HG03469 (cell line): ENCODE measurements around the gene CES3.

Source experiments
- ATAC-seq: cut with Tn5 transposase; IDR thresholded peaks from one replicate; pipeline ENCODE4 v1.9.1; 2021; ENCODE audit warnings: mild to moderate bottlenecking, moderate library complexity, moderate number of reproducible peaks; ENCODE audit not compliant: unreplicated experiment

Gene CES3

DNA sequence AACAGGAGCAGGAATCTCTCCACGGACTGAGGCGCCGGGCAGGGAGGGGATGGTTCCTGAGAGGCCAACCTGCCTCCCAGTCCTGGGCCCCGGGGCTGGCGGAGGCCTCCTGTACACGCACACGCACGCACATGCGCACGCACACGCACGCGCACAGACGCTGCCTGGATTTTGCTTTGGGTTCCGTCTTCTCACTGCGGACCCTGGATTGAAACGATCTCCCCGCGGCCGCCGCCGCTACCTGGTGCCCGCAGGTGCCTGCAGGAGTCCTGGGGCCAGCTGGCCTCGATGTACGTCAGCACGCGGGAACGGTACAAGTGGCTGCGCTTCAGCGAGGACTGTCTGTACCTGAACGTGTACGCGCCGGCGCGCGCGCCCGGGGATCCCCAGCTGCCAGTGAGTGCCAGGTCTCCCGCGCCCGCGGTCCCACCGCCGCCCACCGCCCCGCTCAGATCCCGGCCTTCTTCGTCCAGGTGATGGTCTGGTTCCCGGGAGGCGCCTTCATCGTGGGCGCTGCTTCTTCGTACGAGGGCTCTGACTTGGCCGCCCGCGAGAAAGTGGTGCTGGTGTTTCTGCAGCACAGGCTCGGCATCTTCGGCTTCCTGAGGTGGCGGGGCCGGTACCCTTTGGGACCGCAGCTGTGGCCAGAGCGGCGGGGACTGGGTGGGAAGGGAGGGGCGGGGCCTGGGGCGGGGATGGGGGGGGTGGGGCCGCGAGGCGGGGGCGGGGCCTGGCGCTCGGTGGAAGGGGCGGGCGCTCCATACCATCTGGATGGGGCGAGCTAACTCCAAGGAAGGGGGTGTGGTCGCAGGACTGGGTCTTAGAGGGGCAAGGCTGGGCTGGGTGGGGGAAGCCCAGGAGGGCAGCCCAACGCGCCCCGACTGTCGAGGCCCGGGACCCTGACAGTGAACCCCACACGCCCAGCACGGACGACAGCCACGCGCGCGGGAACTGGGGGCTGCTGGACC lies 39.6 kb downstream of the CES3 start:
- ATAC-seq = no peak

DNA sequence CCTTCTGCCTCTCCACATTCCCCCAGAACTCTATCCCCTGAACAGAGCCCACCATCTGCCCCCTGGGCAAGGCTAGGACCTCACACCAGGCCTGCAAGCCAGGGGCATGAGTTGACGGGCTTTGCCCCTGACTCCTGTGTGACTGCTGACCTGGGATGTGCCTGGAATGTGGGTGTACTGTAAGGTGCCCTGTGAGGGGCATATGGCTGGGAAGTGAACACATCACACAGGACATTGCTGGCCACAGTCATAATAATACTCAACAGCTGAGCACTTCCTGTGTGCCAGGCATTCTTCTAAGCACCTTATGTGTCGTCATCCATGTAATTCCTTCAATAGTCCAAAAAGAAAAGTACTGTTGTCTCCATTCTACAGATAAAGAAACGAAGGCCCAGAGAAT lies 40.7 kb downstream of the CES3 start:
- no peak for ATAC-seq

DNA sequence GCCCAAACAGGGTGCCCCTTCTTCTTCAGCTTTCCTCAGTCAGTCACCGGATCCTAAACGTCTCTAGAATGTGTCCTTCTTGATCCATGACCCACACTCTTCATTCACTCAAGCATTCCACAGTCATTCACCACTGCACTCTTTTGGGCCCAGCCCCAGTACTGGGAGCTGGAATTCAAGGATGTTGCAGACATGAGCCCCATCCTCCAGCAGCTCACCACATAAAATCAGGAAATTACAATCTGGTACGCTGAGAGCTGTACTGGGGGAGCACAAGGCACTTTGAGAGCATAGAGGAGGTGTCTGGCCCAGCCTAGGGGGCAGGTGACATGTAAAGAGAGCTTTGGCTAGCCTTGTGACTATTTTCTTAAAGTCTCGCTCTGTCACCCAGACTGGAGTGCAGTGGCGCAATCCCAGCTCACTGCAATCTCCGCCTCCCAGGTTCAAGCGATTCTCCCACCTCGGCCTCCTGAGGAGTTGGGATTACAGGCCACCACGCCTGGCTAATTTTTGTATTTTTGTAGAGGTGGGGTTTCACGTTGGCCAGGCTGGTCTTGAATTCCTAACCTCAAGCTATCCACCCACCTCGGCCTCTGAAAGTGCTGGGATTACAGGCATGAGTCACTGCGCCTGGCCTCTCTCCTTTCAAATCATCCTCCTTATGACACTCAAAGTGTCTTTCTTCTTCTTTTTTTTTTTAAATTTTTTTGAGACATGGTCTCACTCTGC lies 46.0 kb downstream of the CES3 start:
- no peak for ATAC-seq

DNA sequence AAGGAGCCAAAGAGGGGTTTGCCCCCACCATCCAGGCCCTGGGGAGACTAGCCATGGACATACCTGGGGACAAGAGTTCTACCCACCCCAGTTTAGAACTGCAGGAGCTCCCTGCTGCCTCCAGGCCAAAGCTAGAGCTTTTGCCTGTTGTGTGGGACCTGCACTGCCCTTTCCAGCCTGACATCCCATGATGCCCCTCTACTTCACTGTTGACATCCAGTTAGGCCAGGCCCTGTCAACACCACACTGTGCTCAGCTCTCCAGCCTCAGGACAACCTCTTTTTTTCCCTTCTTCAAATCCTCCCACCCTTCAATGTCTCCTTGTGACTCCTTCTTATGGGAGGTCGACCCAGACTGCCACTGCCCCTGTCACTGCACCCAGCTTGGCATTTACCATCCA lies 48.1 kb downstream of the CES3 start:
- no peak for ATAC-seq

DNA sequence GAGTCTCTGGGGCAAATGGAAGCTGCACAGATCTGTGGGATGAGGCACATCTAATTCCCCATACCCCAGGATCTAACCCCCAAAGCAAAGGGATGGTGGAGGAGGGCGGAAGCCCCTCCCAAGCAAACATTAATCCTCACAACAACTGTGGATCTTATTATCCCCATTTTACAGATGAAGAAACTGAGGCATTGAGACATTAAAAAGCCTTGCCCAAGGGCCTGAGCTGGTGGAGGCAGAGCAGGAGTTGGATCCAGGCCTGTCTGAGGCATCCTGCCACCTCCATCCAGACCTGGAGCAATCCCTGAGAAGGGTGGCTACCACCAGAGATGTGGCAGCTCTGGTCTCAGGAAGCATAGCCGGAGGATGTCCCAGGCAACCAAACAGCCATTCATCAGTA lies 50.2 kb downstream of the CES3 start:
- ATAC-seq = no peak

DNA sequence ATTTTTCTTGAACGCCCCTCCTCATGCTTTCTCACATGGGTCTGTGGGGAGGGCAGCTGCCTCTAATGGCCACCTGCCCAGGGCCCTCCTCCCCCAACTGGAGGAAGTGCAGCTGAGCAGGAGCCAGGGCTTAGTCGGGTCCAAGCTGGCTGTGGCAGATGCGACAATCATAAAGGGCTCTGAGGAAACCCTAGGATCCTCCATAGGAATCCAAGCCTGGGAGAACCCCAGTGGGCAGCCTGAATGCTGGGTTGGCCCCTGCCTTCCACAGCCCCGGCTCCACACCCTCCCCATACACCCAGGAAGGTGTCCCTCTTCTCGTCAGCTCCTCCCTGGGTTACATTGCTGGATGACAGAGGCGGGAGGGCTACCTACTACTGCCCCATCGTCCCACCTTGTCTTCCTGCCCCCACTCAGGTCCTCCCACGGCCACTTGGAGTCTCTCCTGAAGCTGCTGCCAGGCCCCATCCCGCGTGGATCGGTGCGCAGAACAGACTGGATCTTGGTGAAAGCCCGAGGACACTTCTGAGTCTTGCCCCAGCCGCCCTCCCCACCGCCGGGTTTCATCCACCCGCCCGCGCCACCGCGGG lies 52.3 kb downstream of the CES3 start:
- no peak for ATAC-seq

DNA sequence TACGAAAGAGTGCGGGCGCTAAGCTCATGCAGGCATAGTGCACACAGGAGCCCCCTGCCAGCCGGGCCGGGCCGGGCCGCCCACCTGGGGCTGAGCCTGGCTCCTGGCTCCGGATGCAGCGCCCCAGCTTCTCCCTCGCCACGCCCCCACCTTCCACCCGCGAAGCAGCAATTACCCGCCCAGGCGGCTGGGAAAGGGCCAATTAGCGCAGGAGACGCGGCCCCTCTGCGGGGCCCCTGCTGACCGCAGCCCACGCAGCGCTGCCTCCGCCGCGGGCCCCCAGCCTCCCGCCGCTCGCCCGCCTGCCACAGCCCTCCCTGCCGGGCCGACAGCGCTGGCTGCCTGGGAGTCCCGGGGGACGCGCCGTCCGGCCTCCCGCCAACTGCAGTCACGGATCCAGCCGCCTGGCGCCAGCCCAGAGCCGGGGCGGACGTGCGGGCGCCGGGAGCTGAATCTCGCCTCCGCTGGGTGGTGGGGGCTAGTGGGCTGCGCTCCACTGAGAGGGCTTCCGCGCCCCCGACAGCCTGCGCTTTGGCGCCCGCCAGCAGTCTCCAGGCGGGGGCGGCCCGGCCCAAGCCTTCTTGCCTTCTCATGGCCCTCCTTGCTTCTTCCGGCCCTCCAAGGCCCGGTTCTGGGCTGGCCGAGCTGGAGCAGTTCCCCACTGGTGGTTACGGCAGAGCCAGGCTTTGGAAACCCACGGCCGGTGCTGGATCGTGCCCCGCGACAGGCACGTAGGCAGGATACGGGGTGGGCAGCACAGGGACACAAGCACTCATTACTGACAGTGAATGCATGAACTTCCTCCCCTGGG lies 53.0 kb downstream of the CES3 start:
- ATAC-seq = no peak

DNA sequence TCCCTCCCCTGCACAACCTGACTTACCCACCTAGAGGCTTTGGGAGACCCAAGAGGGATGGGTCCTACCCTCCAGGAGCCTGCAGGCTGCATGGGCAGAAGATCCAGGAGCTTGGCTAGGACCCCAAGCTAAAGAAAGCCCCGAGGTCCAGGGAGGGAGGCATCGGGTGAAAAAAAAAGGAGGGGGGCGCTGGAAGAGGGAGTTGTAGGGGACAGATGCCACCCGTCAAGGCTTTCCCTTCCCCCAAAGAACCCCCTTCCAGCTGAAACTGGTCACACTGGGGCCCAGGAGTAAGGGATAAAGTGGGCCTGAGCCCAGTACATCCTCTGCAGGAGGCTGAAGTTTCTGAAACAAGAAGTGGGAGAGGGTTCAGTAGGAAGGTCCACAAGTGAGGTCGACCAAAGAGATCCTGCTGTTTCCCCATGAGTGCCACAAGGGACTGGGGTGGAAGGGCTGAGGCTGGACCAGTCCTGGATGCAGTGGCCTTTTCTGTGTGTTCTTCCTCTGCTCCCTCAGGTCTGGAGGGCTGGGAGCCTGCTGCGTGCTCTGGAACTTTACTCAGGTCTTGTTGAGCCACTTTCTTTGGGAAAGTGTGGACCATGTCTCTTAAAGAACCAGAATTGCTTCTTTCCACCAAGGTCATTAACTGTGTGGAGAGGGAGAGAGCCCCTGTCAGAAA lies 53.7 kb downstream of the CES3 start:
- no peak for ATAC-seq

DNA sequence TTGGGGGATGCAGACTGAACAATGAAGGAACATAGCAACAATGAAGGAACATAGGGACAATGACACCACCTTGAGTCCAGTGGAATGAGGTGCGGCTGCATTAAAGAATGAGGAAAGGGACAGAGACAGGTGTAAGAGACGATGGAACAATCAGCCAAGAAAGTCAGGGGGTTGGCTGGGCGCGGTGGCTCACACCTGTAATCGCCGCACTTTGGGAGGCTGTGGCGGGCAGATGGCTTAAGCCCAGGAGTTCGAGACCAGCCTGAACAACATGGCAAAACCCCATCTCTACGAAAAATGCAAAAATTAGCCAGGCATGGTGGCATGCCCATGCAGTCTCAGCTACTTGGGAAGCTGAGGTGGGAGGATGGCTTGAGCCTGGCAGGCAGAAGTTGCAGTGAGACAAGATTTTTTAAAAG lies 54.3 kb downstream of the CES3 start:
- ATAC-seq = no peak

DNA sequence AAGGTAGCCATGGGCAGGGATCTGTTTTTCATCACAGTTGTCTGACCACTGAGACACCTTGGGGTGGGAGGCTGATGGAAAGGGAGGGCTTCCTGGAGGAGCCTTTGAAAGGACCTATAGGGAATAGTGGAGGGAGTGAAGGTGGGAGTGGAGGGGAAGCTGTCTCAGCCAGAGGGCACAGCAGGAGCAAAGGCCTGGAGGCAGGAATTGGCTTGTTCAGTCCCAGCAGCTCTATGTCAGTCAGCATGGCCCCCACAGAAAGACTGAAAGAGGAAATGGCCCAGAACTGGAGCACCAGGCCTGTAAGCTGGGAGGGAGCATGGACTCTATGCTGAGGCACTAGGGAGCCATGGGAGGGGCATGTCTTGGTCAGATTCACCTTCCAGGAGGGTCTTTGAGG lies 55.1 kb downstream of the CES3 start:
- no peak for ATAC-seq

DNA sequence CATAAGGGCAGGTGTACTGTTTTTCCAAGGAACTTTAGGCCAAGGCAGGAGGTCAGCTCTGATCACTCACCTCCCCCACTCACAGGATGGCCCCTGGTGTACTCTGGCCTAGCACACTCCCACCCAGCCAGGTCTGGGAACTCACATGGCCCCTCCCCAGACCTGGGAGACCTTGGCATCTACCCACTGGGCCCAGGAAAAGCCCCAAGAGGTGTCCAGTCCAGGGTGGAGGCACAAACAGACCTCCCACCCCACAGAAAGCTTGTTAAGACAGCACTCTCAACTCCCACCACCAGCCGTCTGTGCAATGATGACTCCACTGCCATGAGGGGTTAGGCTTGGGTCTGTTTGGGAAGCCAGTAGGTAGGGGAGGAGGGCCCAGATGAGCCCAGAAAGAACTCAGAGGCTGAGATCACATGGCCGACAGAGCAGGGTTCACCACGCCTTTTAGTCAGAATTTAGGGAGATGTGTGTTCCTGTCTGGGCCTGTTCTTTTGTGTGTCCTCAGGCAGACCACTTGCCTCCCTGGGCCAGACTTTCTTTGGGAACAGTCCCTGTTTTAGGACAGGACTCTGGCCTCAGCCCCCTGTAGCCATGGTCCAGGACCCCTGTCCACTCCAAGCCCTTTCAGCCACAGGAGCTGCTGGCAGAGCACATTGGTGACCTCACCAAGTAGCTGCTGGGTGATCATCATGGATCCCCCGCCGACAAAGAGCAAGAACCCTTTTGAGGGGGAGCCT lies 55.8 kb downstream of the CES3 start:
- ATAC-seq = no peak

DNA sequence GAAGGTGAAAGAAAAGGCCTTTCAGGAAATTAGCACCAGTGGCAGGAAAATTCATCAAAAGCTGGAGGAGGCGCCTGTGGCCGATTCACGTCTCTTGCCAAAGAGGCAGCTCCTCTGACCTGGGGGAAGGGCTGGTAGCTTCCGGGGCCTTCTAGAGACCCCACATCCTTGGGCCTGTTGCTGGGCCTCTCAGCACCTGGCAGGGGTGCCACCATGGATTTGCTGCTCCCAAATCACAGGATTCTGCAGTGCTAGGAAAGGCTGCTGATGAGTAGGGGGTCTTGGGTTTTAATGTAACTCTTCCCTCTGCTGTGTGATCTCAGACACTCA lies 56.3 kb downstream of the CES3 start:
- no peak for ATAC-seq

DNA sequence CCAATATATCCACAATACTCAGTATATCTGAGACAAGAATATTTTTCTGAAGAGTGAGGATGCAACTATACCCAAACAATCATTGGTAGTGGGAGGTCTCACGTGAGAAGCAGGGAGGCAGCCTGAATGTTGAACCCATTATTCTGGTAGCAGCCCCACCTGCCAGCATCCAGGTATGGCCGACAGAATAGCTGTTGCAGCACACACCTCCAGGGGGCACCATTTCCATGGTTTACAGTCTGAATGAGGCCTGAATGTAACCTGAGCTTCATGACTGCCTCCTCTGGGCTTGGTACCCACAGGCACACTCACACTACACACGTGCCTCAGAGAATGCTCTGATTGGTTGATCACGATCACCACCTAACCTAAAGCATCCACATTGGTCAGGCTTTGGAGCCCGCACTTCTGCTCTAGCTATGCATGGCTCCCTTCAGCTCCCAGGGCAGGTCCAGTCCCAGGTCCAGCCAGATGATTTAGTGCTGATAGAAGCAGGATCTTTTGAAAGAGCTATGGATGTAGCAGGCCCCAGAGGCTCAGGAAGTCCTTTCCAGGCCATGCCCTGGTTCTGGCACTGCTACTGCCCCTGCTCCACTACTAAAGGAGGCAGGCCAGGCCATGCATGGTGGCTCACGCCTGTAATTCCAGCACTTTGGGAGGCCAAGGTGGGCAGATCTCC lies 56.9 kb downstream of the CES3 start:
- peak; percentile 91 for ATAC-seq

DNA sequence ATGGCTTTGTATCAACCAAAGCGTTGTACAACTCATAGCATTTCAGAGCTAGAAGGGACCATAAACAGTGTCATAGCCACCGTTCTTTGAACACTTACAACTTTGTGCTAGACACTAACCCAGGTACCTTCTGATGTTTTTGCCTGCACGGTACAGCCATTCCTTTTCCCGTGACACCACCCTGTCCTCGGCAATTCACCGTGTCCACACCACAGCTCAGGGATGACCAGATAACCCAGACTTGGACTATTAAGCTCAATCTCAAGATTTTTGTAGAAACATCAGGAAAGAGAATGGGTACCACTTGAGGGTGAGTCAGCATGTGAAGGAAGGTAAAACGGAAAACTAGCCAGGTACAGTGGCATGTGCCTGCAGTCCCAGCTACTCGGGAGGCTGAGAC lies 58.1 kb downstream of the CES3 start:
- no peak for ATAC-seq

DNA sequence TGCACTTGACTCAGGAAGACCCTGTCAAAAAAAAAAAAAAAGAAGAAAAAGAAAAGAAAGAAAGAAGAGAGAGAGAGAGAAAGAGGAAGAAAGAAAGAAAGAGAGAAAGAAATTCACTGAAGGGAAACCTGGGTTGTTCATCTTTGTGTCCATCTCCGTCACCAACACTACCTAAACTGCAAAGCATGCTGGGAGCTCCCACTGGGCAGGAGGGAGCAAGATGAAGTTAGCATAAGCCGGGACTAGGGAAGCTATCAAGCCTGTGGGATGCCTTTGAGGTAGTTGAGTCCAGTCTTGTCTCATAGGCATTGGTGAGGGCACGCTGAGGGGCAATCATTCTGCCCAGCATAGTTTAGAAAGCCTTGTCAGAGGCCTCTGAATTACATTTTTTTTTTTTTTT lies 60.3 kb downstream of the CES3 start:
- no peak for ATAC-seq

DNA sequence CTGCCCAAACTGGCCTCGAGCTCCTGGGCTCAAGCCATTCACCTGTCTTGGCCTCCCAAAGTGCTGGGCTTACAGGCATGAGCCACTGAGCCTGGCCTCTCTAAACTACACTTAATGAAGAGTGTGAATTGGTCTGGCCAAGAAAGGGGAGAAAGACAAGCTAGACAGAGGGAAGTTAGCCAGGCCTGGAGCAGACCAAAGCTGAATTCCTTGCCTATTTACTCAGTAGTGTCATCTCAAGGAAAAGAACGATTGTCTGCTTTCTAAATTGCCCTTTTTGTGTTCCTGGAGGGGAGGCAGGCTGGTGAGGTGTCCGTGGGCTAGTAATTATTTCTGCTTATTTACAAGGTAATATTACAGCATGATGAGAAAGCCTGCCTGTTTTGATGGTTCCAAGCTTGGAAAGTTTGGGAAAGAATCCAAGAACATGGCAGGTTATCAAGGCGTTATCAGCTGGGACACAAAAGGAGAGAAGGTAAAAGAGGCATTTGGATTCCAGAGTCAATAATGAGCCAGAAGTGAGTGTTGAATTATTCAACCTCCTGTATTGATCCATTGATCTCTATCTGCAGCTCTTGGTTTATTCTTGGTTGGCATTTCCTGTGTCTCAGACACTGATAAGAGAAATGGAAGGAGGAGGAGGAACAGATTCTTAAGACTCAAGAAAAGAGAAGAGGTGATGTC lies 61.6 kb downstream of the CES3 start:
- ATAC-seq = no peak

DNA sequence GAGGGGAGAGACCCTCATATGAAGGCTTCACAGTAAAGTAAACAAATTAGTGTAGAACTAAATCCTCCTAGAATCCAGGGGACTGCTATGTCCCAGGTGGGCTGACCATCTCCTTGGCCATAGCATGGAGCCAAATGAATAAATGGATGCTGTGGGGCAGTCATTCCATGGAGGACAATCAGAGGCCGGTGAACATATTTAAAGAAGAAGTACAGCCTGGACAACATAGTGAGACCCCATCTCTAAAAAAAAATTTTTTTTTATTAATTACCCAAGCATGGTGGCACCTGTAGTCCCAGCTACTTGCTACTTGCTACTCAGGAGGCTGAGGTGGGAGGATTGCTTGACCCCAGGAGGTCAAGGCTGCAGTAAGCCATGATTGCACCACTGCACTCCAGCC lies 62.6 kb downstream of the CES3 start:
- ATAC-seq = no peak
